WTC11 (cell line): ENCODE data around the gene PGF. TPM values are rescaled to one million over a fixed set of nuclear protein-coding genes. Genes with fewer than 3 reads are reported as not detected.

ENCODE experiments used
- ATAC-seq: fragments of 200-7000 bp; cut with Tn5 transposase; 2 replicates; pipeline ENCODE4 v1.10.0; 2021; ENCODE audit warnings: mild to moderate bottlenecking, moderate library complexity
- CTCF ChIA-PET: fragments of 300-600 bp; sonication (Branson Sonifier 250); formaldehyde crosslinking; loops from one replicate; lab custom pipeline; 2021; ENCODE audit warnings: antibody characterized with exemption; lab: Charles Lee
- POLR2A ChIA-PET: fragments of 350-600 bp; sonication (Branson Sonifier 250); formaldehyde crosslinking; loops from one replicate; lab custom pipeline; 2021; ENCODE audit warnings: antibody characterized with exemption; lab: Charles Lee
- DNase-seq: peaks from one replicate; pipeline ENCODE4 v3.0.0; 2021; ENCODE audit warnings: low spot score
- H3K27ac Mint-ChIP-seq: 2 replicates; pipeline ENCODE4 v1.8.0; 2021; ENCODE audit warnings: mixed read lengths
- H3K27me3 Mint-ChIP-seq: 2 replicates; pipeline ENCODE4 v1.8.0; 2021; ENCODE audit warnings: low read depth, mild to moderate bottlenecking, moderate library complexity, mixed read lengths
- H3K36me3 Mint-ChIP-seq: 2 replicates; pipeline ENCODE4 v1.8.0; 2021; ENCODE audit warnings: mixed read lengths
- H3K4me1 Mint-ChIP-seq: 2 replicates; pipeline ENCODE4 v1.8.0; 2022; ENCODE audit warnings: mixed read lengths
- H3K4me3 Mint-ChIP-seq: 2 replicates; pipeline ENCODE4 v1.8.0; 2021; ENCODE audit warnings: mild to moderate bottlenecking, moderate library complexity, mixed read lengths
- H3K9me3 Mint-ChIP-seq: 2 replicates; pipeline ENCODE4 v1.8.0; 2021; ENCODE audit warnings: mixed read lengths
- ATF3 ChIP-seq: sonication (generic); formaldehyde crosslinking; conservative IDR thresholded peaks from 2 replicates; pipeline ENCODE4 v1.8.1; 2022; ENCODE audit warnings: mild to moderate bottlenecking, missing genetic modification reagents
- CREB1 ChIP-seq: sonication (generic); formaldehyde crosslinking; IDR thresholded peaks from 2 replicates; pipeline ENCODE4 v1.8.0; 2023; ENCODE audit warnings: mild to moderate bottlenecking, missing genetic modification reagents
- CTCF ChIP-seq: fragments of 200-600 bp; IDR thresholded peaks from 2 replicates; pipeline ENCODE4 v1.8.0; 2022; ENCODE audit warnings: antibody characterized with exemption
- E2F5 ChIP-seq: sonication (generic); formaldehyde crosslinking; IDR thresholded peaks from 2 replicates; pipeline ENCODE4 v1.8.1; 2022; ENCODE audit warnings: mild to moderate bottlenecking, moderate library complexity, missing genetic modification reagents
- ELF4 ChIP-seq: sonication (generic); formaldehyde crosslinking; IDR thresholded peaks from 2 replicates; pipeline ENCODE4 v1.8.1; 2022; ENCODE audit warnings: low read depth, mild to moderate bottlenecking, moderate library complexity, missing genetic modification reagents
- ETV6 ChIP-seq: sonication (generic); formaldehyde crosslinking; IDR thresholded peaks from 2 replicates; pipeline ENCODE4 v1.8.1; 2022; ENCODE audit warnings: mild to moderate bottlenecking, missing genetic modification reagents
- FOXJ3 ChIP-seq: sonication (generic); formaldehyde crosslinking; IDR thresholded peaks from 2 replicates; pipeline ENCODE4 v1.9.0; 2021; ENCODE audit warnings: missing genetic modification reagents, mild to moderate bottlenecking, borderline replicate concordance
- GABPB1 ChIP-seq: sonication (generic); formaldehyde crosslinking; IDR thresholded peaks from 2 replicates; pipeline ENCODE4 v1.8.1; 2023; ENCODE audit warnings: mild to moderate bottlenecking, missing genetic modification reagents
- HMGA2 ChIP-seq: fragments of 250-450 bp; sonication (Bioruptor Pico); IDR thresholded peaks from 2 replicates; pipeline ENCODE4 v1.4.0; 2021; ENCODE audit warnings: mild to moderate bottlenecking, moderate library complexity
- IRF2 ChIP-seq: sonication (generic); formaldehyde crosslinking; IDR thresholded peaks from 2 replicates; pipeline ENCODE4 v1.8.0; 2022; ENCODE audit warnings: low read depth, missing genetic modification reagents, borderline replicate concordance
- KAT7 ChIP-seq: sonication (generic); formaldehyde crosslinking; IDR thresholded peaks from 2 replicates; pipeline ENCODE4 v1.8.1; 2023; ENCODE audit warnings: missing genetic modification reagents, mild to moderate bottlenecking, borderline replicate concordance
- MLX ChIP-seq: sonication (generic); formaldehyde crosslinking; IDR thresholded peaks from 2 replicates; pipeline ENCODE4 v1.8.1; 2023; ENCODE audit warnings: mild to moderate bottlenecking, missing genetic modification reagents, moderate library complexity
- NFATC4 ChIP-seq: fragments of 250-450 bp; sonication (Bioruptor Pico); IDR thresholded peaks from 2 replicates; pipeline ENCODE4 v1.9.0; 2021; ENCODE audit warnings: mild to moderate bottlenecking
- OVOL2 ChIP-seq: fragments of 250-450 bp; sonication (Bioruptor Pico); IDR thresholded peaks from 2 replicates; pipeline ENCODE4 v1.9.0; 2021; ENCODE audit warnings: mild to moderate bottlenecking, borderline replicate concordance
- SMAD4 ChIP-seq: sonication (generic); formaldehyde crosslinking; IDR thresholded peaks from 2 replicates; pipeline ENCODE4 v1.8.0; 2022; ENCODE audit warnings: mild to moderate bottlenecking, missing genetic modification reagents
- TCF7 ChIP-seq: sonication (generic); formaldehyde crosslinking; IDR thresholded peaks from 2 replicates; pipeline ENCODE4 v1.8.0; 2022; ENCODE audit warnings: mild to moderate bottlenecking, low read depth, missing genetic modification reagents, moderate library complexity
- TEAD4 ChIP-seq: sonication (generic); formaldehyde crosslinking; IDR thresholded peaks from 2 replicates; pipeline ENCODE4 v1.8.0; 2022; ENCODE audit warnings: mild to moderate bottlenecking, missing genetic modification reagents
- USF1 ChIP-seq: sonication (generic); formaldehyde crosslinking; IDR thresholded peaks from 2 replicates; pipeline ENCODE4 v1.8.0; 2022; ENCODE audit warnings: mild to moderate bottlenecking, missing genetic modification reagents
- ZBTB21 ChIP-seq: sonication (generic); formaldehyde crosslinking; IDR thresholded peaks from 2 replicates; pipeline ENCODE4 v1.8.1; 2023; ENCODE audit warnings: mild to moderate bottlenecking, missing genetic modification reagents, borderline replicate concordance
- ZNF121 ChIP-seq: sonication (generic); formaldehyde crosslinking; IDR thresholded peaks from 2 replicates; pipeline ENCODE4 v1.8.0; 2023; ENCODE audit warnings: missing genetic modification reagents
- ZNF317 ChIP-seq: sonication (generic); formaldehyde crosslinking; IDR thresholded peaks from 2 replicates; pipeline ENCODE4 v1.8.1; 2023; ENCODE audit warnings: low read depth, mild to moderate bottlenecking, moderate library complexity, missing genetic modification reagents, borderline replicate concordance
- ZNF425 ChIP-seq: fragments of 250-450 bp; sonication (Bioruptor Pico); conservative IDR thresholded peaks from 2 replicates; pipeline ENCODE4 v1.9.0; 2021; ENCODE audit warnings: mild to moderate bottlenecking
- total RNA-seq: library from RNA; stranded (reverse); gene quantifications from 3 replicates; pipeline ENCODE4 v1.2.3, GENCODE V29; 2021
- TF ChIP-seq, protein P1 (sequence below): sonication (generic); formaldehyde crosslinking; IDR thresholded peaks from 2 replicates; pipeline ENCODE4 v1.8.1; 2023; ENCODE audit warnings: mild to moderate bottlenecking, missing genetic modification reagents
- TF ChIP-seq, protein P2 (sequence below): sonication (generic); formaldehyde crosslinking; IDR thresholded peaks from 2 replicates; pipeline ENCODE4 v1.8.1; 2023; ENCODE audit warnings: mild to moderate bottlenecking, moderate library complexity, missing genetic modification reagents
- TF ChIP-seq, protein P3 (sequence below): sonication (generic); formaldehyde crosslinking; IDR thresholded peaks from 2 replicates; pipeline ENCODE4 v1.8.1; 2023; ENCODE audit warnings: mild to moderate bottlenecking, missing genetic modification reagents

Gene PGF
- total RNA-seq, 1 experiment from 2014 or later: 6.7 TPM

GRCh38 chr14:74945852-74946658 lies 9.3 kb downstream of the PGF start:
- H3K27ac Mint-ChIP-seq: 0 out of 2 replicates have a peak overlapping the region, but pooled peaks have one; percentile 34
- no peak overlapping the region for H3K4me3 Mint-ChIP-seq
- ATAC-seq (peak; percentile 84), DNase-seq (peak; percentile 92)
- H3K9me3 Mint-ChIP-seq: no peaks in the 10 kb centered on the region
- H3K36me3 Mint-ChIP-seq: no peaks in the 10 kb centered on the region
- no peaks in the 10 kb centered on the region for H3K27me3 Mint-ChIP-seq
- CTCF ChIA-PET: interaction anchor here (0.5 to 4.5 kb wide), 34 partner anchors 9 to 373 kb away, joined by 3 to 60 read pairs (median 6); partner anchors contain the start of genes ACYP1, EIF2B2, PGF and RPS6KL1
- POLR2A ChIA-PET: interaction anchor here (0.6 to 1.0 kb wide), 2 partner anchors 9 to 103 kb away, joined by 3 read pairs; partner anchors contain the start of gene PGF
- H3K4me1 Mint-ChIP-seq: peaks cover 3% of the 10 kb centered on the region
- TF ChIP-seq ZBTB21 (CRISPR knock-in tag): peak; percentile 18; the same call in 1 of the 2 replicates
- TF ChIP-seq KAT7 (CRISPR knock-in tag): no peak
- TF ChIP-seq IRF2 (CRISPR knock-in tag): no peak
- TF ChIP-seq CTCF: peak; percentile 84
- no peak for TF ChIP-seq ELF4 (CRISPR knock-in tag)
- 0 out of 2 replicates have a peak, but pooled peaks have one; percentile 37 for TF ChIP-seq ETV6
- TF ChIP-seq FOXJ3 (CRISPR knock-in tag): no peak
- no peak for TF ChIP-seq ZNF317
- TF ChIP-seq, protein P1, sequence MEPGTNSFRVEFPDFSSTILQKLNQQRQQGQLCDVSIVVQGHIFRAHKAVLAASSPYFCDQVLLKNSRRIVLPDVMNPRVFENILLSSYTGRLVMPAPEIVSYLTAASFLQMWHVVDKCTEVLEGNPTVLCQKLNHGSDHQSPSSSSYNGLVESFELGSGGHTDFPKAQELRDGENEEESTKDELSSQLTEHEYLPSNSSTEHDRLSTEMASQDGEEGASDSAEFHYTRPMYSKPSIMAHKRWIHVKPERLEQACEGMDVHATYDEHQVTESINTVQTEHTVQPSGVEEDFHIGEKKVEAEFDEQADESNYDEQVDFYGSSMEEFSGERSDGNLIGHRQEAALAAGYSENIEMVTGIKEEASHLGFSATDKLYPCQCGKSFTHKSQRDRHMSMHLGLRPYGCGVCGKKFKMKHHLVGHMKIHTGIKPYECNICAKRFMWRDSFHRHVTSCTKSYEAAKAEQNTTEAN (CRISPR knock-in tag): no peak
- TF ChIP-seq ZNF121 (CRISPR knock-in tag): 0 out of 2 replicates have a peak, but pooled peaks have one; percentile 7
- no peak for TF ChIP-seq MLX (CRISPR knock-in tag)
- no peak for TF ChIP-seq TEAD4 (CRISPR knock-in tag)
- TF ChIP-seq, protein P2, sequence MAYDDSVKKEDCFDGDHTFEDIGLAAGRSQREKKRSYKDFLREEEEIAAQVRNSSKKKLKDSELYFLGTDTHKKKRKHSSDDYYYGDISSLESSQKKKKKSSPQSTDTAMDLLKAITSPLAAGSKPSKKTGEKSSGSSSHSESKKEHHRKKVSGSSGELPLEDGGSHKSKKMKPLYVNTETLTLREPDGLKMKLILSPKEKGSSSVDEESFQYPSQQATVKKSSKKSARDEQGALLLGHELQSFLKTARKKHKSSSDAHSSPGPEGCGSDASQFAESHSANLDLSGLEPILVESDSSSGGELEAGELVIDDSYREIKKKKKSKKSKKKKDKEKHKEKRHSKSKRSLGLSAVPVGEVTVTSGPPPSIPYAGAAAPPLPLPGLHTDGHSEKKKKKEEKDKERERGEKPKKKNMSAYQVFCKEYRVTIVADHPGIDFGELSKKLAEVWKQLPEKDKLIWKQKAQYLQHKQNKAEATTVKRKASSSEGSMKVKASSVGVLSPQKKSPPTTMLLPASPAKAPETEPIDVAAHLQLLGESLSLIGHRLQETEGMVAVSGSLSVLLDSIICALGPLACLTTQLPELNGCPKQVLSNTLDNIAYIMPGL (CRISPR knock-in tag): 0 out of 2 replicates have a peak, but pooled peaks have one; percentile 41
- no peak for TF ChIP-seq ZNF425
- TF ChIP-seq, protein P3, sequence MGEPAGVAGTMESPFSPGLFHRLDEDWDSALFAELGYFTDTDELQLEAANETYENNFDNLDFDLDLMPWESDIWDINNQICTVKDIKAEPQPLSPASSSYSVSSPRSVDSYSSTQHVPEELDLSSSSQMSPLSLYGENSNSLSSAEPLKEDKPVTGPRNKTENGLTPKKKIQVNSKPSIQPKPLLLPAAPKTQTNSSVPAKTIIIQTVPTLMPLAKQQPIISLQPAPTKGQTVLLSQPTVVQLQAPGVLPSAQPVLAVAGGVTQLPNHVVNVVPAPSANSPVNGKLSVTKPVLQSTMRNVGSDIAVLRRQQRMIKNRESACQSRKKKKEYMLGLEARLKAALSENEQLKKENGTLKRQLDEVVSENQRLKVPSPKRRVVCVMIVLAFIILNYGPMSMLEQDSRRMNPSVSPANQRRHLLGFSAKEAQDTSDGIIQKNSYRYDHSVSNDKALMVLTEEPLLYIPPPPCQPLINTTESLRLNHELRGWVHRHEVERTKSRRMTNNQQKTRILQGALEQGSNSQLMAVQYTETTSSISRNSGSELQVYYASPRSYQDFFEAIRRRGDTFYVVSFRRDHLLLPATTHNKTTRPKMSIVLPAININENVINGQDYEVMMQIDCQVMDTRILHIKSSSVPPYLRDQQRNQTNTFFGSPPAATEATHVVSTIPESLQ (CRISPR knock-in tag): no peak
- no peak for TF ChIP-seq E2F5
- no peak for TF ChIP-seq USF1
- no peak for TF ChIP-seq TCF7
- TF ChIP-seq NFATC4 (CRISPR knock-in tag): no peak
- TF ChIP-seq GABPB1: peak; percentile 75; the same call in 1 of the 2 replicates
- no peak for TF ChIP-seq OVOL2
- TF ChIP-seq ATF3 (CRISPR knock-in tag): no peak
- TF ChIP-seq HMGA2 (CRISPR knock-in tag): no peak
- TF ChIP-seq CREB1 (CRISPR knock-in tag): no peak
- no peak for TF ChIP-seq SMAD4 (CRISPR knock-in tag)
